OCI-LY1 (cell line): Measurements from ENCODE around the gene KL.

Experiments used
- H2AFZ ChIP-seq: fragments of 200-600 bp; sonication (generic), shearing (Covaris generic); 2 replicates; pipeline ENCODE4 v1.6.0; 2014; ENCODE audit warnings: antibody characterized with exemption, mild to moderate bottlenecking, low read length
- H3F3A ChIP-seq: fragments of 200-600 bp; sonication (generic), shearing (Covaris generic); 2 replicates; pipeline ENCODE4 v1.6.0; 2014; ENCODE audit warnings: mild to moderate bottlenecking, antibody characterized with exemption, low read length, moderate library complexity; ENCODE audit not compliant: insufficient read depth
- H3K27ac ChIP-seq: fragments of 200-600 bp; sonication (generic); 2 replicates; pipeline ENCODE4 v1.5.1; 2014; ENCODE audit warnings: low read length, mixed run types, mild to moderate bottlenecking, low read depth; ENCODE audit not compliant: poor library complexity, severe bottlenecking
- H3K27me3 ChIP-seq: fragments of 200-600 bp; sonication (generic); 2 replicates; pipeline ENCODE4 v1.6.0; 2014; ENCODE audit warnings: antibody characterized with exemption, mild to moderate bottlenecking, low read length, moderate library complexity; ENCODE audit not compliant: insufficient read depth
- H3K36me3 ChIP-seq: fragments of 200-600 bp; sonication (generic); 2 replicates; pipeline ENCODE4 v1.6.1; 2014; ENCODE audit warnings: mild to moderate bottlenecking, antibody characterized with exemption, low read length, moderate library complexity, mixed read lengths; ENCODE audit not compliant: insufficient read depth
- H3K4me1 ChIP-seq: fragments of 200-600 bp; sonication (generic); 2 replicates; pipeline ENCODE4 v1.5.1; 2014; ENCODE audit warnings: mild to moderate bottlenecking, low read length, moderate library complexity; ENCODE audit not compliant: insufficient read depth, severe bottlenecking
- H3K4me2 ChIP-seq: fragments of 200-600 bp; sonication (generic), shearing (Covaris generic); 2 replicates; pipeline ENCODE4 v1.6.1; 2014; ENCODE audit warnings: low read length
- H3K4me3 ChIP-seq: fragments of 200-600 bp; sonication (generic); 2 replicates; pipeline ENCODE4 v1.5.1; 2014; ENCODE audit warnings: low read length, low read depth, mild to moderate bottlenecking, mixed read lengths; ENCODE audit not compliant: poor library complexity, severe bottlenecking
- H3K79me2 ChIP-seq: fragments of 200-600 bp; shearing (Covaris generic); 2 replicates; pipeline ENCODE4 v1.6.1; 2016; ENCODE audit warnings: mixed run types, low read length, mixed read lengths; ENCODE audit not compliant: insufficient read depth
- H3K9ac ChIP-seq: fragments of 200-600 bp; sonication (generic), shearing (Covaris generic); 2 replicates; pipeline ENCODE4 v1.6.1; 2014; ENCODE audit warnings: mild to moderate bottlenecking, low read length, mixed read lengths
- H3K9me2 ChIP-seq: fragments of 200-600 bp; sonication (generic), shearing (Covaris generic); 2 replicates; pipeline ENCODE4 v1.6.1; 2014; ENCODE audit warnings: low read depth, mild to moderate bottlenecking, low read length, mixed read lengths
- H3K9me3 ChIP-seq: fragments of 200-600 bp; shearing (Covaris generic); 2 replicates; pipeline ENCODE4 v1.6.1; 2014; ENCODE audit warnings: low read length, mixed read lengths
- H4K20me1 ChIP-seq: fragments of 200-600 bp; sonication (generic), shearing (Covaris generic); 2 replicates; pipeline ENCODE4 v1.6.0; 2016; ENCODE audit warnings: mild to moderate bottlenecking, low read length; ENCODE audit not compliant: insufficient read depth
- EZH2 ChIP-seq: fragments of 200-600 bp; sonication (generic), shearing (Covaris generic); IDR thresholded peaks from 2 replicates; pipeline ENCODE4 v1.8.0; 2017; ENCODE audit warnings: borderline replicate concordance, mixed run types, mild to moderate bottlenecking, antibody characterized with exemption, low read length, moderate library complexity, mixed read lengths
- TF ChIP-seq, protein P1 (sequence below): fragments of 200-600 bp; sonication (generic), shearing (Covaris generic); IDR thresholded peaks from 2 replicates; pipeline ENCODE4 v1.5.1; 2017; ENCODE audit warnings: mild to moderate bottlenecking, antibody characterized with exemption, low read length, moderate library complexity, mixed read lengths

Gene KL

DNA sequence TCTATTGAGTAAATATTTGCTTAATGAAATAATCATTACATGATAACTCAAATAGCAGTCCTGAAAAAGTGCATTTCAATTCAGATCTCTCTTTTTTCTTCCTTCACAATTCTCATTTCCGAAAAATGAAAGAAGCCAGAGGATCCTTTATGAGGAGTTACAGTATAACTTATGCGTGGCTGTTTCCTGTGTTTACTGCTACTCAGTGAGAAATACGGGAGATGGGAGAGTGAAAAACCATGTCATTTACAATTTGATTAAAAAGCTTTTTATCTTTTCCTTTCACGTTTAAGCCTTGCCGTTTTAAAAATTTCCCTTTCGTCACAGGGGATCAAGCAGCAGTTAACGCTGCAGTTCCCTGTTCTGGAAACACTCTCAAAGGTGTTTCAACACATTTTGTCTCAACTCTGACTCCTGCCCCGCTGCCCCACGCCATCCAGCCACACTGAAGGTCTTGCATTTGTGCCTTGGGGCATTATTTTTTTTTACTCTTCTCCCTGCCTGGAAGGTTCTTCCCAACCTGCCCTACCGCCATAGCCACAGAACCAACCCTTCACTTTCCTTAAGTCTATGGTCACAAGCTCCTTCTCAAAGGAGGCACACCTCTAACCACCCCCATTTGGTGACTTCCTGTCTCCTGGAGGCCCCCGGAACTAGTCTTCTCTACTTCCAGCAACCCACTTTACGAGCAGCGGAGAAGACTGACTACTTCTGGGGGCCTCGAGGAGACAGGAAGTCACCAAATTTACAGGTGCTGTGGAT is 17.0 kb downstream of the KL start:
- Histone ChIP-seq H3K9me3 (no peaks in the 10 kb centered on the region), H3K9ac (no peak overlapping the region; the same call in 1 of the 2 replicates), H2AFZ (peak overlapping the region; percentile 97), H3K36me3 (no peaks in the 10 kb centered on the region), H3K27ac (no peak overlapping the region), H3K4me1 (peaks cover 13% of the 10 kb centered on the region), H3K27me3 (no peaks in the 10 kb centered on the region), H3K4me3 (peak overlapping the region; percentile 45), H3F3A (no peaks in the 10 kb centered on the region), H4K20me1 (no peaks in the 10 kb centered on the region), H3K4me2 (peak overlapping the region; percentile 63), H3K9me2 (no peaks in the 10 kb centered on the region), H3K79me2 (no peaks in the 10 kb centered on the region)
- TF ChIP-seq, protein P1, sequence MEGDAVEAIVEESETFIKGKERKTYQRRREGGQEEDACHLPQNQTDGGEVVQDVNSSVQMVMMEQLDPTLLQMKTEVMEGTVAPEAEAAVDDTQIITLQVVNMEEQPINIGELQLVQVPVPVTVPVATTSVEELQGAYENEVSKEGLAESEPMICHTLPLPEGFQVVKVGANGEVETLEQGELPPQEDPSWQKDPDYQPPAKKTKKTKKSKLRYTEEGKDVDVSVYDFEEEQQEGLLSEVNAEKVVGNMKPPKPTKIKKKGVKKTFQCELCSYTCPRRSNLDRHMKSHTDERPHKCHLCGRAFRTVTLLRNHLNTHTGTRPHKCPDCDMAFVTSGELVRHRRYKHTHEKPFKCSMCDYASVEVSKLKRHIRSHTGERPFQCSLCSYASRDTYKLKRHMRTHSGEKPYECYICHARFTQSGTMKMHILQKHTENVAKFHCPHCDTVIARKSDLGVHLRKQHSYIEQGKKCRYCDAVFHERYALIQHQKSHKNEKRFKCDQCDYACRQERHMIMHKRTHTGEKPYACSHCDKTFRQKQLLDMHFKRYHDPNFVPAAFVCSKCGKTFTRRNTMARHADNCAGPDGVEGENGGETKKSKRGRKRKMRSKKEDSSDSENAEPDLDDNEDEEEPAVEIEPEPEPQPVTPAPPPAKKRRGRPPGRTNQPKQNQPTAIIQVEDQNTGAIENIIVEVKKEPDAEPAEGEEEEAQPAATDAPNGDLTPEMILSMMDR, result no peak
- no peak for TF ChIP-seq EZH2

DNA sequence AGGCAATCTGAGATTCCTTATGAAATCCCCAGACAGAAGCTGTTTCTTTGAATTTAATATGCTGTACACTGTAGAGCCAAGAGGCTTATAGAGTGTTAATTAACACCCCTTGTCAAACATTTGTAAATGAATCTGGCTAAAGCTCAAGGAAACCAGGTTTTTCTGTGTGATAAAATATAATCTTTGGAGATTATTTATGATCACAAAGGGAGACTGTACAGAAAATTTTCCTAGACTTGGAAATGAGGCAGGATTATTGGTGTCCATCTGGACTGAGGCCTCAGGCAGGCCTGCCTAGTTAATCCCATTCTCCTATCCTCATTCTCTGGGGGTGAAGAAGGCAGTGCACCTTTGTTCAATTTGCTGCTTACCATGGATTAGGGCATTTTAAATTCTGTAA is 17.8 kb downstream of the KL start:
- peak overlapping the region; percentile 45 for H3K4me3 ChIP-seq
- H3K4me1 ChIP-seq, result peaks cover 13% of the 10 kb centered on the region
- H3K27me3 ChIP-seq, result no peaks in the 10 kb centered on the region
- no peak overlapping the region for H3K9ac ChIP-seq
- H3F3A ChIP-seq, result no peaks in the 10 kb centered on the region
- no peak for TF ChIP-seq EZH2
- TF ChIP-seq, protein P1, result no peak
- peak overlapping the region; percentile 97 for H2AFZ ChIP-seq
- no peaks in the 10 kb centered on the region for H4K20me1 ChIP-seq
- H3K36me3 ChIP-seq, result no peaks in the 10 kb centered on the region
- H3K9me3 ChIP-seq, result no peaks in the 10 kb centered on the region
- no peaks in the 10 kb centered on the region for H3K79me2 ChIP-seq
- no peak overlapping the region for H3K27ac ChIP-seq
- no peaks in the 10 kb centered on the region for H3K9me2 ChIP-seq
- no peak overlapping the region for H3K4me2 ChIP-seq

- Histone ChIP-seq H4K20me1 (no peaks in the 10 kb centered on the region), H3K4me1 (peaks cover 13% of the 10 kb centered on the region), H3K27me3 (no peaks in the 10 kb centered on the region), H3K4me2 (no peak overlapping the region), H3K79me2 (no peaks in the 10 kb centered on the region), H3K9me3 (no peaks in the 10 kb centered on the region), H3K36me3 (no peaks in the 10 kb centered on the region), H3K9ac (no peak overlapping the region), H2AFZ (no peak overlapping the region), H3K27ac (no peak overlapping the region), H3K4me3 (no peak overlapping the region), H3F3A (no peaks in the 10 kb centered on the region), H3K9me2 (no peaks in the 10 kb centered on the region)
- TF ChIP-seq, protein P1, result no peak
- TF ChIP-seq EZH2, result no peak
These were observed 18.8 kb downstream of the KL start for GRCh38 chr13:33034882-33035520.
